HG03097 (cell line): Measurements from ENCODE around the gene SLX4.

Source experiments
- ATAC-seq: cut with Tn5 transposase; IDR thresholded peaks from one replicate; pipeline ENCODE4 v1.9.1; 2021; ENCODE audit not compliant: unreplicated experiment, low FRiP score

The SLX4 gene

DNA sequence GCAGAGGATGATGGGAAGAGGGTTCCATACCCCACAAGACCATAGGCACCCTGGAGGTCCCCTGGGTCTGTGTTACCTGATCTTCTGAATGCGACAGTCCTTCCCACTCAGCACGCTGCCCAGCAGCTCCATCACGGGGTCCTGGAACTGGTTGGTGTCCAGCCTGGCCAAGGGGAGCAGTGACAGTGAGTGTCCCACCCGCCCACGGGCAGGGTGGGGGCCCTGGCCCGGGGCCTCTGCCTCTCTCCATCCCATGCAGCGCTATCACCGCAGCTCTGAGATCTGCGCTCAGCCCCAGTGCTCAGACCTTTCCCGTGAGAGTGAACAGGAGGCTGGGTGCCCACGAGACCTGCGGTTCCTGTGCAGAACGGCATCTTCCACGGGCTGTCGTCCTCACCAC lies 49.8 kb downstream of the SLX4 start:
- ATAC-seq, result no peak

DNA sequence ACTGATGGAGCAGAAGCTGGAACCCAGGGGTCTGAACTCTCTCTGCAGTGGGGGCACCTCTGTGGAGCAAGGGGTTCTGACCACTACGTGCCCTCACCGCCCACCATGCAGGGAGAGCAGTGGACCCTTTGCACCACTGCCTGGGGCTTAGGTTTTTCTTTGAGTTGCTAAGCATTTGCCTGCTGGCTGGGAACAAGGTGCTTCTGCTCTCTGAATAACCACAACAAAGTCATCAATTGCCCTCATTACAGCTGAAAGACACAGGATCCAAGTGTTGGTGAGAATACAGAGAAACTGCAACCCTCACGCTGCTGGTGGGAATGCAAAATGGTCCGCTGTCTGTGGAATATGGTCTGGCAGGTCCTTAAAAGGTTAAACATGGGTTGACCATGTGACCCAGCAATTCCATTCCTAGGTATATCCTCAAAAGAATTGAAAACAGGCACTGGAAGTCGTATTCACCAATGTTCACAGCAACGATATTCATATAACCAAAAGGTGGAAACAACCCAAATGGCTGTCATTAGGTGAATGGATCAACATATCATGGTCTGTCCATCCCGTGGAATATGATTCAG lies 57.0 kb downstream of the SLX4 start:
- ATAC-seq, result no peak

GRCh38 chr16:3553138-3553923 lies 58.1 kb downstream of the SLX4 start:
- no peak for ATAC-seq

- no peak for ATAC-seq
Measured at GRCh38 chr16:3550851-3551847, 60.3 kb downstream of the SLX4 start.

DNA sequence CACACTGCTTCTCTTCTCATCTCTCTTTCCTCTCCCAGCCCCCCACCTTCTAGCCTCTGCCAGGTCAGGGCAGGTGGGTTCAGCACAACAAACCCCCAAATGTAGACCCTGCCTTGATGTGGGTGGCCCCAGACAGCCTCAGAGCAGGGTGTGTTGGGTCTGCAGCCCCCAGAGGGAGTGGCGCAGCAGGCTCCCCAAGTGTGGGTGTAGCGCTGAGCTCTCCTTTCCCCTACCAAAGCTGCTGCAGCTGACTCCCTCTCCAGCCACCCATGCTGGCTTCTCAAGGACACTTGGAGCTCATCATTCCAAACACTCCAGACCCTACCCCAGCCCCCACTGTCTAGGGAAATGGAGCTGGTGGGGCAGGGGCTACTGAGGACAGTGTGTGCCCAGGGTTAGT lies 61.5 kb downstream of the SLX4 start:
- ATAC-seq, result no peak

DNA sequence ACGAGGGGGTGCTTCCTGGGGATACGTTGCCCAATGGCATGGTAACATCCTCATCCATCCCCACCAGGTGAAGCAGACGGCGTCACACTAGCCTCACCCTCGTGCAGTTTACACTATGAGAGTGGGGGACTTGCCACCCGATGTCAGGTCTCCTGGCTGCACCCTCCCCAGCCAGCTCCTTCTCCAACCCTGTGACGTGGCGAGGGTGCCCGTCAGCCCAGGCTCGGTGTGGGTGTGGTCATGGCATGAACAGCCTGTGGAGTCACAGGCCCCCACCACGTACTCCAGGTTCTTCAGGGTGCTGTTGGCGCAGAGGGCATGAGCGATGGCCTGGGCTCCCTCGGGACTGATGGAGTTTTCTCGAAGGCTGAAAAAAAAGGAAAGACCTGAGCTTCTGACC lies 62.5 kb downstream of the SLX4 start:
- ATAC-seq, result no peak

DNA sequence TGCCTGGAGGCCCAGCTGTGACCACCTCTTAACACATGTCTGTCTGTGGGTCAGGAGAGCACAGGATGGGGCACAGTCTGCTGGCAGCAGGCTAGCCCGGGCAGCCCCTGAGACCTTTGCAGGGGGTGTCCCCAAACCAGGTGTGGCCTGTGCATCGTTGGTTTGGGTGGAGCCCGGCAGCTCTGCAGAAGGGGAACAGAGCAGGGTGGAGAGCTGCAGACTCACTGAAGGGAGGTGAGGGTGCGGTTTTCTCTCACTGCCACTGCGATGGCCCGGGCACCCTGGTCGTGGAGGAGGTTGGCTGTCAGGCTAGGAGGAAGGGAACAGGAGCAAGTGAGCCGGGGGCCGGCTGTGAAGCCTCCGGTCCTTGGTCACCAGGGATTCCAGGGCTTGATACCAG lies 63.0 kb downstream of the SLX4 start:
- ATAC-seq, result no peak

- no peak for ATAC-seq
Measured at GRCh38 chr16:3546986-3547682, 64.3 kb downstream of the SLX4 start.

GRCh38 chr16:3542601-3543373 lies 68.6 kb downstream of the SLX4 start:
- ATAC-seq, result no peak

DNA sequence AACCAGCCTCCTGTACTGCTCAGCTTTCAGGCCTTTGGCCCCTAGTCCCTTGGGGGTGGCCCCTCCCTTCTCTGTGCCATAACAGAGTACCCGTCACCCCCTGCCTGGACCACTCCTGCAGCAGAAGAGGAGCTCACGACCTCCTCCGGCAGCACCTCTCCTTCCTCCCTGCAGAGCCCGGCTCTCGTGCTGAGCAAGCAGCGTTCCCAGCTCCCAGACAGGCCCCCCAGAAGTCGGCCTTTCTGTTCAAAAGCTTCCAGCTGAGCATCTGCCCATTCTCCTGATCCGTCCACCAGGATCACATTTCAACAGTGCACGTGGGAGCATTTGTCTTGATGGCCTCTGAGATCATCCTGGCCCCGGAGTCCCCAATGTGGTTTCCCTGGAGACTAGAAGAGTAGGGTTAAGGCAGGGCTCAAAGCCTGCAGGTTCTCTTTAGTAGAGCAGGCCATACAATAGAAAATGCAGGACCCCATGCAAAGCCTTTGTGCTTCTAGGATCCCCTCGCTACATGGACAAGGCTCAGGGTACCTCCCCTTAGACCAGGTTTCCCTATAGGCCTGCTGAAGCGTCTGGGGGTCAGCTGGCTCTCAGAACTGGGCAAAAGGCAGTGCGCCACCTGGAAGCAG lies 69.8 kb downstream of the SLX4 start:
- ATAC-seq, result no peak

GRCh38 chr16:3538222-3538621 lies 73.2 kb downstream of the SLX4 start:
- no peak for ATAC-seq

GRCh38 chr16:3536851-3537250 lies 74.6 kb downstream of the SLX4 start:
- ATAC-seq, result no peak

GRCh38 chr16:3536271-3536731 lies 75.1 kb downstream of the SLX4 start:
- no peak for ATAC-seq

GRCh38 chr16:3534126-3534525 lies 77.3 kb downstream of the SLX4 start:
- ATAC-seq, result no peak

GRCh38 chr16:3532741-3533140 lies 78.7 kb downstream of the SLX4 start:
- no peak for ATAC-seq
